OCI-LY3 (cell line): Measurements from ENCODE around the gene TMEM54.

ENCODE experiments used
- CTCF ChIP-seq: fragments of 200-600, 300-600 bp; sonication (generic); IDR thresholded peaks from 2 replicates; pipeline ENCODE4 v1.5.1; 2014; ENCODE audit warnings: antibody characterized with exemption, low read length, low read depth
- EZH2phosphoT487 ChIP-seq: fragments of 200-600 bp; shearing (Covaris generic); IDR thresholded peaks from 2 replicates; pipeline ENCODE4 v1.6.1; 2018; ENCODE audit warnings: antibody characterized with exemption, mixed run types, low read depth

DNA sequence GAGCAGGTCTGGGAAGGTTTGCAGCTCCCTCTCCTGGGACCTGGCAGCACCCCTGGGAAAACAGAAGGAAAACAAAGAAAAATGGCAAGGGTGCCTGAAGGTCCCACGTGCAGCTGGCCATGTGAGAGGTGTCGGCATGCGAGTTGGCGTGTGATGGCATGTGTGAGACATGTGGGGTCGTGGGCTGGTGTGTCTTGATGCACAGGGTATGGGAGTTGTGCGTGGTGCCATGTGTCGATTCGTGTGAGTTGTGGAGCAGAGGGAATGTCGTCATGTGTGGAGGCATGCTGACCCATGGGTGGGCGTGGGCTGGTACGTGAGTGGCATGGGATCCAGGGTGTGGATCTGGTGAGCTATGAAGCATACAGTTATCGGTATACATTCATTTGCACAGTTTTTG lies 13.6 kb downstream of the TMEM54 start:
- TF ChIP-seq CTCF (no peak), EZH2phosphoT487 (no peak)
